Activated naive CD4-positive, alpha-beta T cell treated with anti-CD3 and anti-CD28 coated beads, Interleukin-2, amount 50 U/mL, for 72 hours (primary cell): ENCODE measurements around the gene FGFRL1. TPM values are rescaled to one million over a fixed set of nuclear protein-coding genes. Genes with fewer than 3 reads are reported as not detected.
A peak's percentile ranks its signal among the peaks of the same experiment; 100 is the strongest.

Source experiments
- ATAC-seq, 2 donors: fragments of 150-1000 bp; cut with Tn5 transposase; 2 replicates each; pipeline ENCODE4 v1.10.0; 2021; ENCODE audit warnings: mild to moderate bottlenecking in 2 of 2, moderate library complexity in 2 of 2
- DNase-seq, 2 donors: peaks; one replicate each; pipeline ENCODE4 v3.0.0; 2021 to 2022; ENCODE audit warnings: low spot score in 2 of 2
- H3K27ac Mint-ChIP-seq, 2 donors: one replicate each; pipeline ENCODE4 v1.8.0; 2022; ENCODE audit warnings: mild to moderate bottlenecking in 2 of 2, mixed read lengths in 2 of 2
- H3K36me3 Mint-ChIP-seq, 2 donors: one replicate each; pipeline ENCODE4 v1.8.0; 2022; ENCODE audit warnings: mixed read lengths in 2 of 2
- H3K9me3 Mint-ChIP-seq, 2 donors: one replicate each; pipeline ENCODE4 v1.8.0; 2022; ENCODE audit warnings: mixed read lengths in 2 of 2
- total RNA-seq, 2 donors: library from RNA; stranded (reverse); gene quantifications; one replicate each; pipeline ENCODE4 v1.2.3, GENCODE V29; 2022

The FGFRL1 gene
- total RNA-seq, 2 donors from 2014 or later: 10.3 to 27.6 TPM

GRCh38 chr4:1058198-1058996 lies 47.0 kb downstream of the FGFRL1 start:
- no peak overlapping the region for H3K27ac Mint-ChIP-seq
- peaks cover 4 to 5% of the 10 kb centered on the region in 2 donors for H3K9me3 Mint-ChIP-seq
- H3K36me3 Mint-ChIP-seq: peaks cover 5 to 10% of the 10 kb centered on the region in 2 donors
- DNase-seq (no peak), ATAC-seq (no peak)

- Mint-ChIP-seq H3K36me3 (peaks cover 5 to 10% of the 10 kb centered on the region in 2 donors), H3K27ac (no peak overlapping the region), H3K9me3 (peaks cover 4 to 5% of the 10 kb centered on the region in 2 donors)
- ATAC-seq: no peak
- no peak for DNase-seq
These were observed 47.7 kb downstream of the FGFRL1 start for GRCh38 chr4:1058997-1059665.

GRCh38 chr4:1060121-1060520 lies 48.7 kb downstream of the FGFRL1 start:
- Mint-ChIP-seq H3K27ac (no peak overlapping the region), H3K9me3 (peaks cover 5 to 7% of the 10 kb centered on the region in 2 donors), H3K36me3 (peaks cover 5 to 10% of the 10 kb centered on the region in 2 donors)
- DNase-seq (no peak), ATAC-seq (no peak)

DNA sequence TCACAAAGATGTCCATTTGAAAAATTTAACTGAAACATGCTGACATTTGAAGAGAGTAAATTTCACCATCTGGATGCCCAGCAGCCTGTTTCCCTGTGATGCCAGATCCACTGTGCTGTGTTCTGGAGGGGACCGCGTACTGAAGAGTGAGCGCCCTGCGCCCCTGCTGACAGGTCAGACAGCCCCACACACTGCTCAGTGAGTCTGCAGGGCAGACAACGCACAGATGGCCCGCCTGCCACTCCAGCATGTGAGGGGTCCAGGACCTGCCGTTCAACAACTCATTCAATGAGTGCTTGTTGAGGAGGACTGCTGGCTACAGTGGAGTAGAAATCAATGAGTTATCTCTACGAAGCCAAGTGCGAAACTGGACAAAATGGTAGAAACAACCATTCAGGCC lies 49.2 kb downstream of the FGFRL1 start:
- Mint-ChIP-seq H3K9me3 (peaks cover 5 to 7% of the 10 kb centered on the region in 2 donors), H3K36me3 (peaks cover 5 to 10% of the 10 kb centered on the region in 2 donors), H3K27ac (no peak overlapping the region)
- ATAC-seq (no peak), DNase-seq (no peak)

DNA sequence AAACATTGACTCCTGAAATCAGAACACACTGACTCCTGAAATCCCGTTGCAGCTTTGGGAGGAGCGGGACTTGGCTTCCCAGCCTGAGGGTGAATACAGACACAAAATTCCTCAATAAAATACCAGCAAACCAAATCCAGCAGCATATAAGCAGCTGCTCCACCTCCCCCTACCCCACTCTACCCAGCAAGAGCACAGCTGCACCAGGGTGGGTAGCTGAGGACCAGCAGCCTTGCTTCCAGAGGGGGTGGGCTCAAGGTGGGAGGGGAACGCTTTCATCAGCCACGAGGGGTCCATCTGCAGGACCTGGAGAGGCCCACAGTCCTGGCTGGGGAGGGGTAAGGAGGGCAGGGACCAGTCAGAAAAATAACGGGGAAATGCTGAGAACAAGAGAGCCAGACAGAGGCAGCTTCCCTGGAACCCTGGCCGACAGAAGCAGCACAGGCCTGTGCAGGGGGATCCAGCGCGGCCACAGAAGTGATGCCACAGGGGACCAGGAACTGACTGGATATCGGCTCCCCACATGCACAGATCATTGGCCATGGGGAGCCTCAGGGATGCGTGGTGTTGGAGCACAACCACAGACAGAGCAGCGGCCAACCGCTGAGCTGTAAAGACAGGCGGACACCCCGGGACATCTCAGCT lies 49.8 kb downstream of the FGFRL1 start:
- Mint-ChIP-seq H3K9me3 (peaks cover 5 to 7% of the 10 kb centered on the region in 2 donors), H3K27ac (no peak overlapping the region), H3K36me3 (peaks cover 5 to 10% of the 10 kb centered on the region in 2 donors)
- ATAC-seq (no peak), DNase-seq (no peak)

- H3K27ac Mint-ChIP-seq: no peak overlapping the region
- no peak for ATAC-seq
- peaks cover 5 to 7% of the 10 kb centered on the region in 2 donors for H3K9me3 Mint-ChIP-seq
- peaks cover 5 to 10% of the 10 kb centered on the region in 2 donors for H3K36me3 Mint-ChIP-seq
- no peak for DNase-seq
These were observed 50.3 kb downstream of the FGFRL1 start for GRCh38 chr4:1061760-1062159.

DNA sequence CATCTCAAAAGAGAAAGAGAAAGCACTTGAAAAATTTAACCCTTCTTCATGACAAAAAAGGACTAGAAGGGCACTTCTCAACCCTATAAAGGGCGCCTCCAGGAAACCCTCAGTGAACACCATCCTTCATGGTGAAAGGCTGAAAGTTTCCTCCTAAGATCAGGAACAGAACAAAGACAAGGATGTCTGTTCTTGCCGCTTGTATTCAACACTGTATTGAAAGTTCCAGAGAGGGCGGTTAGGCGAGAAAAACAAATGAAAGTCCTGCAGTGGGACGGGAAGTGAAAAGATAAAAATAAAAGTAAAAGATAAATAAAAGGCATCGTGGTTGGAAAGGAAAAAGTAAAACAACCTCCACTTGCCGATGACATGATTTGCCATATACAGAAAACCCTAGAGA lies 51.0 kb downstream of the FGFRL1 start:
- no peak overlapping the region for H3K27ac Mint-ChIP-seq
- peaks cover 5 to 7% of the 10 kb centered on the region in 2 donors for H3K9me3 Mint-ChIP-seq
- peaks cover 5 to 10% of the 10 kb centered on the region in 2 donors for H3K36me3 Mint-ChIP-seq
- DNase-seq (no peak), ATAC-seq (peak in 1 of 2 donors; percentile 74)

DNA sequence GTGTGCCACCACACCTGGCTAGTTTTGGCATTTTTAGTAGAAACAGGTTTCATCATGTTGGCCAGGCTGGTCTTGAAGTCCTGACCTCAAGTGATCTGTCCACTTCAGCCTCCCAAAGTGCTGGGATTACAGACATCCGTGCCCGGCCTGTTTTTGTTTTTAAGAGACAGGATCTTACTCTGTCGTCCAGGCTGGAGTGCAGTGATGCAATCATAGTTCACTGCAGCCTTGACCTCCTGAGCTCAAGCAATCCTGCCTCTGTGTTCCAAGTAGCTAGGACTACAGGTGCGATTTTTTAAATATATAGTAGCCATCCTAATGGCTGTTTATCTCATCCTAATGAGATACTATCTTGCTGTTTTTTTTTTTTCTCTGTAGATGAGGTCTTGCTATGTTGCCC lies 54.3 kb downstream of the FGFRL1 start:
- no peak for ATAC-seq
- Mint-ChIP-seq H3K9me3 (peaks cover 5 to 7% of the 10 kb centered on the region in 2 donors), H3K36me3 (peaks cover 5 to 10% of the 10 kb centered on the region in 2 donors), H3K27ac (no peak overlapping the region)
- DNase-seq: no peak

DNA sequence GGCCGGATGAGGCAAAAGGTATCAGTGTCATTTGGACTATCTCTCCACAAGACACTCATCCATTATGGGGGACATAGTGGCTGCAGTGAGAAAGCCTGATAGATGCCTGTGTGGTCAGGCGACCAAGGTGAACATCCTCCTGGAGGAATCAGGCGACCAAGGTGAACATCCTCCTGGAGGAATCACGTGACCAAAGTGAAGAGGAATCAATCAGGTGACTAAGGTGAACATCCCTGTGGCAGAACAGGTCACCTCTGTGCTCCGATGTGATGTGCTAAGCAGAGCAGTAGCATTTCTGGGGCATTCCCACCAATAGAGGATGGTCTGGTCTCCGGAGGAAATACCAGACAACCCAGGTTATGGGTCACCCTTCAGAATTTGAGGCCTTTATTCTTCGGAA lies 58.0 kb downstream of the FGFRL1 start:
- no peak overlapping the region for H3K27ac Mint-ChIP-seq
- no peaks in the 10 kb centered on the region for H3K36me3 Mint-ChIP-seq
- peaks cover 0 to 3% of the 10 kb centered on the region in 2 donors for H3K9me3 Mint-ChIP-seq
- DNase-seq (no peak), ATAC-seq (no peak)

DNA sequence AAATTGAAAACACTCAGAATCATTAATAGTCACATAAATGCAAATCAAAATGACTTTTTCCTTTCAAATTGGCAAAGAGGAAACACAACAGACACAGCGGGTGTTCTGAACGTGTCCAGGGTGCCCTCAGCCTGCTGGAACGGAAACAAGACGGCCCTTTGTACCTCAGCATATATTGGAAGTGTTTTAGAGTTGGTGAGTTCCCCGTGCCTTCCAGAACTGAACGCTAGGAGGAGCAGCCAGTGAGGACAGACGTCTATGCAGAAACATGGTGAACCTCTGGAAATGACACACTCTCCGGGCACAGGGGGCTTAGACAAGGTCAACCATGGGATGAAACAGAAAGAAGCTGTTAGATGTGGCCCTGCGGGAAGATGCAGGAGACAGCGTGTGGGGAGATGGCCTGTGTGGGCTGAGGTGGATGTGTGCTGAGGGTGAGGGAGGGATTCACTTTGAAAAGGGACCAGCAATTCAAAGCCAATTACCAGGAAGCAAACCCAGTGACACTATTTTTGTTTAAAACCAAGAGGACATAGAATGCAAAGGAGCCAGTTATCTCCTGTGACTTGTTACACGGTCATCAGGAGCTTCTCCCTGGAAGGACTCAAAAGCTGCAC lies 61.5 kb downstream of the FGFRL1 start:
- Mint-ChIP-seq H3K36me3 (no peaks in the 10 kb centered on the region), H3K9me3 (no peaks in the 10 kb centered on the region), H3K27ac (no peak overlapping the region)
- ATAC-seq: peak; percentile 85 to 89
- DNase-seq: peak in 1 of 2 donors; percentile 57

DNA sequence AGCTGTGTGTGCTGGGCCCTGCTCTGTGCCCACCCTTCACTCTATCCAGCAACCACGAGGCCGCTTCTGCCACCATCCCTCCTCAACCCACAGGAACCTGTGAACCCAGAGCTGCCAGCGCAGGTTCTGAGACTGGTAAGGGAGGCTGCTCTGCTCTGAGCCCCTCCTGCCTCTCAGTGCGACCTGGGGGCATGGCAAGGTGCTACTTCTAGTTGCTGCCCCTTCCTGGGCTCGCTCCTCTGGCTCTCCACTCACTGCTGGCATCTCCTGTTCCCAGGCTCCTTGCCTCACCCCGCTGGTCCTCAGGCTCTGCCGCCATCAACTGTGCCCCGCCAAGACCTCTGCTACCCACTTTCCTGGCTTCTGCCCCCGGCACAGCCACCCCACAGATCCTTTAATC lies 62.7 kb downstream of the FGFRL1 start:
- no peak for ATAC-seq
- Mint-ChIP-seq H3K9me3 (no peaks in the 10 kb centered on the region), H3K36me3 (no peaks in the 10 kb centered on the region), H3K27ac (no peak overlapping the region)
- no peak for DNase-seq

GRCh38 chr4:1075225-1075624 lies 63.8 kb downstream of the FGFRL1 start:
- H3K27ac Mint-ChIP-seq: no peak overlapping the region
- H3K9me3 Mint-ChIP-seq: no peaks in the 10 kb centered on the region
- H3K36me3 Mint-ChIP-seq: no peaks in the 10 kb centered on the region
- ATAC-seq: no peak
- no peak for DNase-seq

DNA sequence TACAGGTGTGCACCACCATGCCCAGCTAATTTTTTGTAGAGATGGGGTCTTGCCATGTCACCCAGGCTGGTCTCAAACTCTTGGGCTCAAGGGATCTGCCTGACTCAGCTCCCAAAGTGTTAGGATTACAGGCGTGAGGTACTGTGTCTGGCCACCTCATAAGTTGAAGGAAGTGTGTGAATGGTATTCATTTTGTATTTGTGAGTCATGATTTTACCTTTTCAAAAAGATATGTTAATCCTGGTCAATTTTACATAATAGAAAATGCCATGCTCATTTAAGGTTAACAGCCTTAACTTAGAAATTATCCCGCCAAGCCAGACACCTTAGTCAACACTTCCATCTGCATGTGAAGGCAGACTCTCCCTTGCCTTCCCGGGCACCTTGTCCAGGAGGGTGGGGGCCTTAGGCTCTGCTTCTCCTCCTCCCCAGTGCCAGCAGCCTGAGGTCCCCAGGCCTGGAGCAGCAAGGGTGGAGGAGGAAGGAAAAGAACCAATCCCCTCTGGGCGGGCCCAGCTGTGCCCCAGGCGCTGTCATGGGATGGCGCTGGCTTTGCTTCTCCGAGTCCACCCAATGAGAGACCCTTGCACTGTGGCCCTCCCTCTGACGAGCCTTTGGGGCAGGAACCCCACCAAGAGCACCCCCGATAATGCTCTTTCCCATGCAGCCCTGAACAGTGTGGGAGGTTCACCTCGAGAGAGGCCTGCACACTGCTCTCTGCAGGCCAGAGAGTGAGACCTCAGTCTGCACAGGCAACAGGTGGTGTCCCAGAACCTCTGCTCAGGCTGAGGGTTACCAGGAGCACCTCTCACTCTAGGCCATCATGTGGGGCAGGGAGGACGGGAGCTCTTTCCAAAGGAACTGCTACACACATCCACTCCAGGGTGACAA lies 64.6 kb downstream of the FGFRL1 start:
- no peaks in the 10 kb centered on the region for H3K9me3 Mint-ChIP-seq
- H3K27ac Mint-ChIP-seq: no peak overlapping the region
- H3K36me3 Mint-ChIP-seq: no peaks in the 10 kb centered on the region

More for the DNA sequence above, 64.6 kb downstream of the FGFRL1 start:
- no peak for DNase-seq
- no peak for ATAC-seq
